HUDEP-2 (cell line): ENCODE measurements around the gene PANX2.
"Not testable (repeated sequence)": the region's sequence is repeated elsewhere in the genome, so short reads cannot be mapped to it uniquely, and the experiment has no call there.

Experiments
- DNase-seq, 76 experiments: peaks; one replicate each; lab custom pipeline; 2025; ENCODE audit not compliant: unreplicated experiment in 76 of 76; lab: John Stamatoyannopoulos, UW

The PANX2 gene

GRCh38 chr22:50197000-50197800, 26.7 kb downstream of the PANX2 start:
- DNase-seq: no peak

DNA sequence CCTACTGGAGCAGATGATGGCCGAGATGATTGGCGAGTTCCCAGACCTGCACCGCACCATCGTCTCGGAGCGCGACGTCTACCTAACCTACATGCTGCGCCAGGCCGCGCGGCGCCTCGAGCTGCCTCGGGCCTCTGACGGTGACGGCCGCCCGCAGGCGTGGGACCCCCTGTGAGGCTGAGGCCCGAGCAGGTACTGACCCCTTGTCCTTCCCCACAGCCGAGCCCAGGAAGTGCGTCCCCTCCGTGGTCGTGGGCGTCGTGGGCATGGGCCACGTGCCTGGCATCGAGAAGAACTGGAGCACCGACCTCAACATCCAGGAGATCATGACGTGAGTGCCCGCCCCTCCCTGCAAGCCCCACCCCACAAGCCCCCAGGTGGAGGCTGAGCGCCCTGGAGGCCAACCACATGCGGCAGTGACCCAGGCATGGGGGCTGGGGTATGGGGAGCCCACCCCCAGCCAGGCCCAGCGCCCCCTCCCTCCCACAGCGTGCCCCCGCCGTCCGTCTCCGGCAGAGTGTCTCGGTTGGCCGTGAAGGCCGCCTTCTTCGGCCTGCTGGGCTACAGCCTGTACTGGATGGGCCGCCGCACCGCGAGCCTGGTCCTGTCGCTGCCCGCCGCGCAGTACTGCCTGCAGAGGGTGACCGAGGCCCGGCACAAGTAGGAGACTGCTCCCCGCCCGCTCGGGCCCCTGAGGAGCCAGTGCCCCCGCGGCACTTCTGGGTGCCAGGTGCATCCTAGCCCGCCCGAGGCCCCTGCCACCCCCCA, 27.5 kb downstream of the PANX2 start:
- no peak for DNase-seq

DNA sequence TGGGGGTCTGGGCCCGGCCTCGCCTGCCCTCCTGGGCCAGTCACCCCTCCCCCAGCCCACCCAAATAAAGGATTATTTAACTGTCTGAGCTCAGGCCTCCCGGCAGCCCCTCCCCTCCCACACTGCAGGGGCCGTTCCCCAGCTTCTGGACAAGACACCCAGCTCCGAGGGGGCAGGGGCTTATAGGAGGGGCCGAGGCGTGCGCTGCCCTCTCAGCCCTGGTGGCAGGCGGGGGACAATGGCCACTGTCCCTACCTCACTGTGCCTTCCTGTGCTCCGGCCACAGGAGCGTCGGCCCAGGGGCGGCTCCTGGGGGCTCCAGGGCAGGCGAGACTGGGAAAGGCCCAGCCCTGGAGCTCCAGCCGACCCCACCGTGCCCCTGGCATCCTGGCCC, 28.1 kb downstream of the PANX2 start:
- no peak for DNase-seq

- DNase-seq: no peak
These were observed 28.8 kb downstream of the PANX2 start for GRCh38 chr22:50199251-50199721.

GRCh38 chr22:50199829-50200460, 29.4 kb downstream of the PANX2 start:
- DNase-seq: peak in 1 of 76 experiments; percentile 10

GRCh38 chr22:50200461-50201190, 30.1 kb downstream of the PANX2 start, which contains the start of gene SELENOO:
TSS of gene SELENOO (plus strand) at chr22:50201011. CDS start at chr22:50201037, 26 bp downstream.
- peak in 71 of 76 experiments; percentile 20 to 92 (median 80) for DNase-seq

DNA sequence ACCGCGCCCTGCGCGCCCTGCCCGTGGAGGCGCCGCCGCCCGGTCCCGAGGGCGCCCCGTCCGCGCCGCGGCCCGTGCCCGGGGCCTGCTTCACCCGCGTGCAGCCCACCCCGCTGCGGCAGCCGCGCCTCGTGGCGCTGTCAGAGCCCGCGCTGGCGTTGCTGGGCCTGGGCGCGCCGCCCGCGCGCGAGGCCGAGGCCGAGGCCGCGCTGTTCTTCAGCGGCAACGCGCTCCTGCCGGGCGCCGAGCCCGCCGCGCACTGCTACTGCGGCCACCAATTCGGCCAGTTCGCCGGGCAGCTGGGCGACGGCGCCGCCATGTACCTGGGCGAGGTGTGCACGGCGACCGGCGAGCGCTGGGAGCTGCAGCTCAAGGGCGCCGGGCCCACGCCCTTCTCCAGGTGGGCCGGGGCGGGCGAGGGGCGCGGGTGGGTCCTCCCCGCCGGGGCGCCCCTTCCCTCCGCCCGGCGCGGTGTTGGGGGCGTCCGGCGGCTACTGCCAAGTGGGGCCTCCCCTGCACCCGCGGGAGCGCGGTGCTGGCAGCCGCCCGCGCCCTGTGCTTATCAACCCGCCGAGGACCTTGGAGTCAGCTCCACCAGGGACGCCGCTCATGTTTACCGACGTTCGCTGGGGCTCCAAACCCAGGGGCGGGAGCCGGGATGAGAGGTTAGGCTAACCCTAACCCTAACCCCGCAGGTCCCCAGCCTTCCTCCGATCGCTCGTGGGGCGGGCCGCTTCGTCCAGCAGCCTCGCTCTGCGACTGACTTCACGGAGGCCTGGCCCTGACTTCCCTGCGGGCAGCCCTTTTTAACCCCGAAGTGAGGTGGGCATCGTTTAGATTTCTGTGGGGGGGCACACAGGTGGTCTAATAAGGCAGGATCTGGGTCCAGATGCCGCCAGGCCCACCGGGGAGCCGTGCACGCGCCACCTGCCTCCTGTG, 30.9 kb downstream of the PANX2 start:
- peak in 19 of 76 experiments; percentile 6 to 49 (median 22) for DNase-seq

DNA sequence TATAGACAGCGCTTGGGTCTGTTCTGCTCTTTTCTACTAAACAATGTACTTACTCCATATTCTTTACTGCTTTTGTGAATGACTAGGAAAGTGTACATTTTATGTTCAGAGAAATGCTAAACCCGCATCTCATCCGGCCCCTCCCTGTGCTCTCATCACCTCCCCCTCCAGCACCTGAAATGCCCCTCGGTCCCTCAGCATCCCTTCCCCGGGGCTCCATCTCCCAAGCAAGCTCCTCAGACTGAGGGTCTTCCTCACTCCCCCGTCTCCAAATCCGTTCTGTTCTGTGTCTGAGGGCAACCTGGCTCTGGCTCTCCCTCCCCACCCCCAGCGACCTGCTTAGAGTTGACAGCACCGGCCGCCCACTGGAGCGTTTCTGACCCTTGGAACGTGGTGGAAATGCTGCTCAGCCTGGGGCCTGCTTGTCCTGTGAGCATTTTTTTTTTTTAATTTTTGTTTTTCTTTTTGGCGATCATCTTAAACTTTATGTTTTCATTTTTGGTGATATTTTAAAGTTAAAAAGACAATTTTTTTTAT, 31.7 kb downstream of the PANX2 start:
- DNase-seq: no peak

DNA sequence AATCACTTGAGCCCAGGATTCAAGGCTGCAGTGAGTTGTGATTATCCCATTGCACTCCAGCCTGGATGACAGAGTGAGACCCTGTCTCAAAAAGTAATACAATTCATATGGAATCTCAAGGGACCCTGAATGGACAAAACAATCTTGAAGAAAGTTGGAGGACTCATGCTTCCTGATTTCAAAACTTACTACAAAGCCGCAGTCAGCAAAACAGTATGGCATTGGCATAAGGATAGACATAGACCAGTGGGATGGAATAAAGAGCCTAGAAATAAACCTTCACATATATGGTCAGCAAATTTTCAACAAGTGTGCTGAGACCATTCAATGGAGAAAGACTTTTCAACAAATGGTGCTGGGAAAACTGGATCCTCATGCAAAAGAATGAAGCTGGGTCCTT, 32.8 kb downstream of the PANX2 start:
- no peak for DNase-seq

DNA sequence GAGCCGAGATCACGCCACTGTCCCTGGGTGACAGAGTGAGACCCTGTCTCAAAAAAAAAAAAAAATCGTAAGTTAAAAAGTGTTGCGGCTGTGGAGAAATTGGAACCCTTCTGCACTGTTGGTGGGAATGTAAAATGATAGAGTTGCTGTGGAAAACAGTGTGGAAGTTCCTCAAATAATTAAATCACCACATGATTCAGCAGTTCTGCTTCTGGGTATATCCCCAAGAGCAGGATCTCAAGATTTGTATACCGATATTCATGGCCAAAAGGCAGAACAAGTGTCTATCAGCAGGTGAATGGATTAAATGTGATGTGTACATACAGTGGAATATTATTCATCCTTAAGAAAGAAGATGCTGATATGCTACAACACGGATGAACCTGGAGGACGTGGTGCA, 34.0 kb downstream of the PANX2 start:
- DNase-seq: no peak

GRCh38 chr22:50204998-50205397, 34.5 kb downstream of the PANX2 start:
- not testable (repeated sequence) for DNase-seq

DNA sequence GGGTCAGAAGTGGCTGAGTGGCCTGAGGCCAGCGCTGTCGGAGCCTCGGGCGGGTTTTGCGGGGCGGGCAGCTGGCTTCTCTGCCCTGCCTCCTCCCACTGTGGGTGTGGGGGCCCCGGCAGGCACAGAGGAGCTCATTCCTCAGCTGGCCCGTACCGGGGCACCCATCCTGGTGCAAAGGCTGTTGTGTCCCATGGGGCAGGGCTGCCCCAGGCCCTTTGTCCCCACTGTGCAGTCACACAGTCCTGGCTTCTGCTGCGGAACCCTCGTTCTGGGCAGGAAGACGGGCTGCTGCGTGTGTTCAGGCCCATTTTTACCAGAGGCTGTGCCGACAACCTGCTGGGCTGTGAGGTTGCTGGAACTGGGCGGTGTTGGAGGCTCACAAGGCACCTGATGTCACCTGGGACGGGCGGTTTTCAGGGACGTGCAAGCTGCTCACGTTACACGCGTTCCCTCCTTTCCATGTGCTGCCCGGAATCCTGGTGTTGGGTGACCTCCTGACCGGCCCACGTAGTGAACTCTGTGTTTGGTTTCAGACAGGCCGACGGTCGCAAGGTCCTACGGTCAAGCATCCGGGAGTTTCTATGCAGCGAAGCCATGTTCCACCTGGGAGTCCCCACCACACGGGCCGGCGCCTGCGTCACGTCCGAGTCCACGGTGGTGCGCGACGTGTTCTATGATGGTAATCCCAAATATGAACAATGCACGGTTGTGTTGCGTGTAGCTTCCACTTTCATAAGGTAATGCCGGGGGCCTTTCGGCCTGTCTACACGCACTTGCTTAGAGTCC, 35.4 kb downstream of the PANX2 start:
- no peak for DNase-seq

- peak in 37 of 76 experiments; percentile 8 to 73 (median 39) for DNase-seq
These were observed 36.1 kb downstream of the PANX2 start for GRCh38 chr22:50206599-50206998.

DNA sequence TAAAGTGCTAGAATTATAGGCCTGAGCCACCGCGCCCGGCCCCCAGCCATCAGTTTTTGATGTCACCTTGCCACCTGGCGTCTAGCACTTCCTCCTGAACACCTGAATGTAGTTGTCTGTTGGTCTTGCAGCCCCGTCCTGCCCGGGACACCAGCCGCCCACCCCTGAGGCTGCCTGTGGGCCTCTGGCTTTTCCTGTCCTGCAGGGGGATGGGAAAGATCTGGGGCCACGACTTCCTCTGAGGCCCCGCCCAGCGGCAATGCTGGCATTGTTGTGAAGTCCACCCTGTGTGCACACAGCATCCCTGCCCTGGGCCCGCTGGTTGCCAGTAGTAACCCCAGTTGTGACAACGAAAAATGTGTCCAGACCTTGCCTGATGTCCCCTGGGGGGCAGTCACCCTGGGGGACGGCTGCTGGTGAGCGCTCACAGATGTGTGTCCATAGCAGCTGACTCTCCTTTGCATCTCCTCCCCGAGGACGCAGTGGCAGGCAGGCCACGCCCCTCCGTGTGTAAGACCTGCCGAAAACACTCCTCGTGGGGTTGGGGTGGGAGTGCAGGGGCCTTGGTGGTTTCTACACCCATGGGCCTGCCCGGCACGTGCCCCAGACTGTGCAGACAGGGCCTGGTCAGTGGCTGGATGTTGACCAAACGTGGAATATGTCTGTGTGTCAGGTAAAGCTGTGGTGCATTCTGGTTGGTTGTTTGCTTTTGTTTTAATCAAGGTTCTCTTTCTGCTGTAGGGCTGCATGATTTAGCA, 37.0 kb downstream of the PANX2 start:
- DNase-seq: no peak

DNA sequence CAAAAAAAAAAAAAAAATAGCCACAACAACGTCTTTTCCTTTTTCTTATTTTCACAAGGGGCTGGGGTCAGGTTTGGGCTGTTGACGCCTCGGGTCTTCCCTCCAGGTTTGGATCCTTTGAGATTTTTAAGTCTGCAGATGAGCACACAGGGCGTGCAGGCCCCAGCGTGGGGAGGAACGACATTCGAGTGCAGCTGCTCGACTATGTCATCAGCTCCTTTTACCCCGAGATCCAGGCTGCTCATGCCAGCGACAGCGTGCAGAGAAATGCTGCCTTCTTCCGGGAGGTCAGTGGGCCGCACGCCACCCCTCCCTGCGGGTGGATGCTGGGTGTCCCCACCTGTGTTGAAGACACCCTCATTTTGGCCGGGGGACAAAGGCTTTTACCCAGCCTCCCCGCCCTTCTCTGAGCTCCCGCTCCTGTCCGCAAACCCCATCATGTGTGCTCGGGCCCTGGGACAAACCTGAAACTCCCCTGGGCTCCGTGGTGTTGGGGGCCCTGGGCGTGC, 38.0 kb downstream of the PANX2 start:
- no peak for DNase-seq

DNA sequence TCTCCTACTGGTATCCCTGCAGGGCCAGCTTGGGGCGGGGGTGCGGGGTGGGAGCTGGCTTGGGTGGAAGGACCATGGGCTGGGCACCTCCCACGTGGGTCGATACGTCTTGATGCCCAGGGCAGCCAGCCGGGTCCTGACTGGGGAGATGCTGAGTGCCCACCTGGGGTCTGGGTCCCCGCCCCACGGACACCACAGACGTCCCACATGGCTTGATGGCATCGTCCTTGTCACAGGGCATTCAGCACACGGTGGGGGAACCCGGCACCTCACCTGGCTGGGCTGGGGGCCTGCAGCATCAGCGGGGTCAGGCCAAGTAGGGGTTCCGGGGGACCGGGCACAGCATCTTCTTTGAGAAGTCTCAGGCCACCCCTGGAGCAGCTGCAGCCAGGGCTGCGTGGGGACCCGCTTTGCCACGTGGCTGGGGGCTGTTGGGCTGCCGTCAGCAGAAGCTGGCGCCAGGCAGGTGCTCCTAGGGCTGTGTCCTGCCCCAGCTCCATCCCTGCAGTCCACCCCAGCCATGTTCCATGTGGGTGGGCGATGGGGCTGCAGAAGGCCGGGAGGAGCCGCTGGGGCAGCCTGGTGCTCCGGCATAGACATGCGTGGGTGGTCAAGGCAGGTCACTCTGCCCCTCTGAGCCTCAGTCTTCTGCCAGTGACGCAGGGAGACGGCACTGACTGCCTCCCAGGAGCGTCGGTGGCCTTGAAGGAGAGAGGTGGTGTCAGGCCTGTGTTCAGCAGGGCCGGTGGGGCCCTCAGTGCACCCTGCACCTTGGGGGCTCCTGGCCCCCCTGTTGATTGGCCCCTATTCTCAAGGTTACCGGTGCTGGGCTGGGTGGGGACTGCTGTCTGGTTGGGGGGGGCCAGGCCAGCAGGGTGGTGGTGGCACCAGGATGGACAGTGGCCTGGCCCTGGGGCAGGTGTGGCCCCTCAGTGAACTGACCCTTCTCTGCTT, 38.7 kb downstream of the PANX2 start:
- DNase-seq: no peak
